Measurements from ENCODE around the gene EDEM3.
"Not testable (repeated sequence)": the region's sequence is repeated elsewhere in the genome, so short reads cannot be mapped to it uniquely, and the experiment has no call there.

EDEM3 gene

DNA sequence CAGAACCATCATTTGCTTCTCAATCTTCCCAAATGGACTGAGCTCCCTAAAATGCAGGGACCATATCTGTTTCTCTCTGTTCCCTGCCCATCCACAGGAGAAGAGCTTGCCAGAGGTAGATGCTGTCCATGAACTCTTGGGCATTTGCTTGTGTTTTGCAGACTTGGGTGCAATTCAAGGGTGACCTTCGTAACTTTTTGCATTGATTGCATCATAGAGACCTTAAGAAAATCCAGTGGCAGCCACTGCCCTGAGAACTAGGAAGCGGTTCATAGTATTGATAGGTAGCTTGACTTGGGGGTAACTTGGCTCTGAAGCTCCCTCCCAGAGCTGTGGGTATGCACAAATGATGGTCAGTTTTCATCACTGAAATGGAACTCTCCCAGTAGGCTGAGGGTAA is 34.3 kb upstream of the EDEM3 start:
- Histone ChIP-seq H3K27ac (ENCODE audit: low read depth, low read length) (no peak overlapping the region), H3K4me3 (ENCODE audit: low read depth in 1 of 2, low read length in 2 of 2) (no peak overlapping the region), H3K36me3 (ENCODE audit: insufficient read depth, low read length) (no peaks in the 10 kb centered on the region)

DNA sequence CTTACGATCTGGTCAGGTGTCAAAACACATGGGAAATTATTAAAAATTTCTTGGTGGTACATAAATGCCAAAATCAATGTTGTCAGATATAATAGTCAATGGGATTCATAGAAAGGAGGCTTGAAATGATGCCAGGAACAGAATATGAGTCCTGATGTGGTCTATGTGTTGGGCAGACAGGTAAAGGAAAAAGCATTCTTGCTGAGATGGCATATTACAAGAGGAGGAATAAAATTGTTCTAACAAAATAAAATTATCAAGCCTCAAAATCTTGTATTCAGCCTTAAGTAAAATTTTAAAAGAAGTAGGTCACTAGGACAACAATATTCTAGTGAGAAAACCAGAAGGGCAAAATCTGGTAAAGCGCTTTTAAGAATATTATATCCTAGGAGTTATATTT is 30.9 kb upstream of the EDEM3 start:
- Histone ChIP-seq H3K27me3 (ENCODE audit: control insufficient read depth in 1 of 2, insufficient read depth in 2 of 2, low read length in 2 of 2) (no peaks in the 10 kb centered on the region), H3K27ac (ENCODE audit: low read depth, low read length) (no peak overlapping the region), H3K36me3 (ENCODE audit: insufficient read depth, low read length) (no peaks in the 10 kb centered on the region), H3K4me3 (ENCODE audit: low read depth in 1 of 2, low read length in 2 of 2) (no peak overlapping the region), H3K9ac (ENCODE audit: low read length) (no peak overlapping the region), H3K4me1 (ENCODE audit: insufficient read depth, low read length) (no peaks in the 10 kb centered on the region), H3K9me3 (ENCODE audit: low read length) (no peaks in the 10 kb centered on the region)

More for the DNA sequence above, 34.3 kb upstream of the EDEM3 start:
- no peak overlapping the region for H3K9ac ChIP-seq (ENCODE audit: low read length)
- H3K9me3 ChIP-seq (ENCODE audit: low read length) = no peaks in the 10 kb centered on the region
- no peaks in the 10 kb centered on the region for H3K27me3 ChIP-seq (ENCODE audit: control insufficient read depth in 1 of 2, insufficient read depth in 2 of 2, low read length in 2 of 2)
- H3K4me1 ChIP-seq (ENCODE audit: insufficient read depth, low read length) = peaks cover 19% of the 10 kb centered on the region

DNA sequence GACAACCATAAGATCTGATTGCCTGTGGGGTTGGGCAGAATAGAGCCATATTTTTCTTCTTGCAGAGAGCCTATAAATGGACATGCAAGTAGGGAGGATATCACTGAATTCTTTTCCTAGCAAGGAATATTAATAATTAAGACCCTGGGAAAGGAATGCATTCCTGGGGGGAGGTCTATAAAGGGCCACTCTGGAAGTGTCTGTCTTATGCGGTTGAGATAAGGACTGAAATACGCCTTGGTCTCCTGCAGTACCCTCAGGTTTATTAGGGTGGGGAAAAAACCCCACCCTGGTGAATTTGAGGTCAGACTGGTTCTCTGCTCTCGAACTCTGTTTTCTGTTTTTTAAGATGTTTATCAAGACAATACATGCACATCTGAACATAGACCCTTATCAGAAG is 29.1 kb upstream of the EDEM3 start:
- H3K4me3 ChIP-seq (ENCODE audit: low read depth in 1 of 2, low read length in 2 of 2); H3K27ac ChIP-seq (ENCODE audit: low read depth, low read length); H3K9ac ChIP-seq (ENCODE audit: low read length); H3K9me3 ChIP-seq (ENCODE audit: low read length); H3K27me3 ChIP-seq (ENCODE audit: control insufficient read depth in 1 of 2, insufficient read depth in 2 of 2, low read length in 2 of 2); H3K4me1 ChIP-seq (ENCODE audit: insufficient read depth, low read length); H3K36me3 ChIP-seq (ENCODE audit: insufficient read depth, low read length): not testable (repeated sequence)

DNA sequence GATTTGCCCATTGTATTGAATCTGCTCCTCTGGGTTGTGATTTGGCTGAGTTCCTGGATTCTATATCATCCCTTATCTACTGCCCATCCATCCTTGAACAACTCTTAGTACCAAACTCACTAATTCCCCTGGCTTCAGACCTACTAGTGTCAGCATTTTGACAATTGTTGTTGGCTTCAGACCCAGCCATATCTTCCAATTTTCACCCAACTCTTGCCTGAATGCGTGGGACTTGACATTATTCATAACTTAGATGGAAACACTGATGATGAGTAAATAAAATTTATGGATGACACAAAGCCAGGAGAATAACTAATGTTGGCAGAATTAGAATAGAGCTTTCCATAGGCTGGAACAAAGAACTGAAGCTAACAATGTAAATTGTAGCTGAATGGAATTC is 27.3 kb upstream of the EDEM3 start:
- Histone ChIP-seq H3K4me1 (ENCODE audit: insufficient read depth, low read length) (no peaks in the 10 kb centered on the region), H3K9ac (ENCODE audit: low read length) (no peak overlapping the region), H3K27ac (ENCODE audit: low read depth, low read length) (no peak overlapping the region), H3K36me3 (ENCODE audit: insufficient read depth, low read length) (no peaks in the 10 kb centered on the region), H3K4me3 (ENCODE audit: low read depth in 1 of 2, low read length in 2 of 2) (no peak overlapping the region), H3K27me3 (ENCODE audit: control insufficient read depth in 1 of 2, insufficient read depth in 2 of 2, low read length in 2 of 2) (no peaks in the 10 kb centered on the region), H3K9me3 (ENCODE audit: low read length) (no peaks in the 10 kb centered on the region)

DNA sequence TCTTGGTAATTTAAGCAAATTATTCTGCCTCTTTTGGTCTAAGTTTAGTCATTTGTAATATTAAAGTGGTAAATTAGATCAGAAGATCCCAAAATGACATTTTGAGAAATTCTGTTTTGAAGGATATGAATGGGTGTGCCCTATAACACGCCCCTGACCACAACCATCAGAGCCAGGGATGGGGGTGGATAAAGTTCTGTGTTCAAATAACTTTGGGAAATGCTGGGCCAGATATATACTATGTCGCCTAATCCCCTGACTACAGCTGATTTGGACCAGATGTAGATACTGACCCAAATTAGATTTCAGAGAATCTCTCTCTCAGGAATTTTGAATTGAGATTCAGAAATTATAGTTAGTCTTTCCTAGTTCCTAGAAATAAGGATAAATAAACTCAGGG is 21.2 kb upstream of the EDEM3 start:
- H3K4me3 ChIP-seq (ENCODE audit: low read depth in 1 of 2, low read length in 2 of 2) = no peak overlapping the region
- no peaks in the 10 kb centered on the region for H3K9me3 ChIP-seq (ENCODE audit: low read length)
- H3K27ac ChIP-seq (ENCODE audit: low read depth, low read length) = no peak overlapping the region
- no peak overlapping the region for H3K9ac ChIP-seq (ENCODE audit: low read length)
- H3K4me1 ChIP-seq (ENCODE audit: insufficient read depth, low read length) = no peaks in the 10 kb centered on the region
- H3K36me3 ChIP-seq (ENCODE audit: insufficient read depth, low read length) = no peaks in the 10 kb centered on the region
- H3K27me3 ChIP-seq (ENCODE audit: control insufficient read depth in 1 of 2, insufficient read depth in 2 of 2, low read length in 2 of 2) = no peaks in the 10 kb centered on the region

DNA sequence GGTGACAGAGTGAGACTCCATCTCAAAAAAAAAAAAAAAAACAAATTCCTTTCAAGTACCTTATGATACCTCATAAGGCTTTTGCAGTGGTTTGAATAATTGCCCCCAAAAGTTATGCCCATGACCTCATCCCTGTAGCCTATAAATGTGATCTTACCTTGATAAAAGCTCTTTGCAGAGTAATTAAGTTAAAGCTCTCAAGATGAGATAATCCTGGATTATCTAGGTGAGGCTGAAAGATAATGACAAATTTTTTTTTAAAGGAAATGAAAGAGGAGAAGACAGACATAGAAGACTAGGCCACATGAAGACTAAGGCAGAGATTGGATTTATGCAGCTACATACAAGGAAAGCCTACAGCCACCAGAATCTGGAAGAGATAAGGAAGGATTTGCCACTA is 20.7 kb upstream of the EDEM3 start:
- Histone ChIP-seq H3K27ac (ENCODE audit: low read depth, low read length) (no peak overlapping the region), H3K36me3 (ENCODE audit: insufficient read depth, low read length) (no peaks in the 10 kb centered on the region), H3K27me3 (ENCODE audit: control insufficient read depth in 1 of 2, insufficient read depth in 2 of 2, low read length in 2 of 2) (no peaks in the 10 kb centered on the region), H3K9ac (ENCODE audit: low read length) (no peak overlapping the region), H3K4me3 (ENCODE audit: low read depth in 1 of 2, low read length in 2 of 2) (no peak overlapping the region), H3K9me3 (ENCODE audit: low read length) (no peaks in the 10 kb centered on the region), H3K4me1 (ENCODE audit: insufficient read depth, low read length) (no peaks in the 10 kb centered on the region)

DNA sequence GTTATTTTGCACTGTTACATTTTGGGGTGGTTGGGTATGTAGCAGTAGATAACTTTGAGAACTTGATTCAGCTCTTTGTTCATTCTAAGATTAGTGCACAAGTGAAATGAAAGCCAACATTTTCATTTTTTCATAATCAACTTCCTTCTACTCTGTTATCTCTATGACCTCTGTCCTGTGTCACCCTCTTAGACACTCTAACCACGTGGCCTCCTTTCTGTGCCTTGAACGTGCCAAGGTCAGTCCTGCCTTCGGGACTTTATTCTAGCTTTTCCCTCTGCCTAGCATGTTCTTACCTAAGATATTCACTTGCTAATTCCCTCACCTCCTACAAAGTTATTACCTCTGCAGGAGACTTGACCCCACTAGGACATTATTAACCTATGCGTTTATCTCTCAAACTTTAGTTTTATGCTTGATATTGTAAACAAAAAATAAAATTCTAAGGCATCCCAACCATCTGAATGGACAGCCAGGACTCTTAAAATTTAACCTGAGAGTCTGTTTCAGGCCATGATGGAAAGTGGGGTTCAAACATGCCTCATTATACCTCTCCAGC is 19.2 kb upstream of the EDEM3 start:
- no peaks in the 10 kb centered on the region for H3K36me3 ChIP-seq (ENCODE audit: insufficient read depth, low read length)
- H3K27me3 ChIP-seq (ENCODE audit: control insufficient read depth in 1 of 2, insufficient read depth in 2 of 2, low read length in 2 of 2) = no peaks in the 10 kb centered on the region
- no peaks in the 10 kb centered on the region for H3K9me3 ChIP-seq (ENCODE audit: low read length)
- H3K4me1 ChIP-seq (ENCODE audit: insufficient read depth, low read length) = no peaks in the 10 kb centered on the region
- no peak overlapping the region for H3K4me3 ChIP-seq (ENCODE audit: low read depth in 1 of 2, low read length in 2 of 2)
- H3K9ac ChIP-seq (ENCODE audit: low read length) = no peak overlapping the region
- no peak overlapping the region for H3K27ac ChIP-seq (ENCODE audit: low read depth, low read length)

DNA sequence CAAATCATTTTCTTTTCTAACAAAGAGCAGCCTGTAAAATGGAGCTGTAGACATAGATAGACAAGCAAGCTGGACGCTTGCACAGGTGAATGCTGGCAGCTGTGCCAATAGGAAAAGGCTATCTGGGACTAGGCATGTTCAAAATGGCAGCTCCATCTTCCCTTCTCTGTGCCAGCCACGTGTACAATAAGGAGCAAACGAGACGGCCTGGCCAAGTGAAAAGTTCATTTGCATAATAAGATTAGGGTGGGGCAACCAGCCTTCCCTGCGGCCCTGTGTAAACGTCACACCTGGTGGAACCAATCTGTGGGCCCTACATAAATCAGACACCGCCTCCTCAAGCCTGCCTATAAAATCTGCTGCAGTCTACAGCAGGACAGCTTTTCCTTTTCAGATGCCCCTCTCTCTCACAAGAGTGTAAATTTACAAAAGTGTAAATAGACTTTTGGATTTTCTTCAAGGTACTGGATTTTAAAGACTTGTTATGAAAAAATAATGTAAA is 16.6 kb upstream of the EDEM3 start:
- Histone ChIP-seq H3K9ac (ENCODE audit: low read length) (no peak overlapping the region), H3K4me1 (ENCODE audit: insufficient read depth, low read length) (no peaks in the 10 kb centered on the region), H3K4me3 (ENCODE audit: low read depth in 1 of 2, low read length in 2 of 2) (no peak overlapping the region), H3K27me3 (ENCODE audit: control insufficient read depth in 1 of 2, insufficient read depth in 2 of 2, low read length in 2 of 2) (no peaks in the 10 kb centered on the region), H3K27ac (ENCODE audit: low read depth, low read length) (no peak overlapping the region), H3K36me3 (ENCODE audit: insufficient read depth, low read length) (no peaks in the 10 kb centered on the region), H3K9me3 (ENCODE audit: low read length) (no peaks in the 10 kb centered on the region)

DNA sequence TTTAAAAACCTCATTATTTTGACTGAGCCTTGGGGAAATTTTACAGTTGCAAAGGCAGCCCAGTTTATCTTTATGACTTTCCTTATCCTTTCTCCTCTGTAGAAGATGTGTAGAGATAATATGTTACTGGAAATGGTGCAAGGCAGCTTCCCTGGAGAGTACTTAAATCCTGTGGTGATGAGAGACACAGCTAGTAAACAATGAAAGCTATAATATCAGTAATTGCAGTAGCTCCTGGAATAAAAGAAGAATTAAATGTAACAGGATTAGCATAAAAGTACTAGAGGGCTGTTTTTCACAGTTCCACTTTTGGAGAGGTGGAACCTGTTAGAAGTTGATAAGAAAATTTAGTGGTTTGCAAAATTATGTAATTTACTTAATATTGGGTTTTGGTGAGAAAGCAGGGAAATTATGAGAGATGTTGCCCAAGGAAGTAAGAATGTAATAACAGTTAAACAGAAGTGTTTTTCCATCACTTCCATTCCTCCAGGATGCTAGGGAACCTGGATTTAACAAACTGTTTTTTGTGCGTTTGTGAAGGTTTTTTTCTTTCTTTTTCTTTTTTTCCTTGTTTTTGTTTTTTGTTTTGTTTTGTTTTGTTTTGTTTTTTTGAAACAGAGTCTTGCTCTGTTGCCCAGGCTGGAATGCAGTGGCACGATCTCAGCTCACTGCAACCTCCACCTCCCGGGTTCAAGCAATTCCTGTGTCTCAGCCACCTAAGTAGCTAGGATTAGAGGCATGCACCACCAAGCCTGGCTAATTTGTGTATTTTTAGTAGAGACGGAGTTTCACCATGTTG is 15.7 kb upstream of the EDEM3 start:
- H3K9ac ChIP-seq (ENCODE audit: low read length) = no peak overlapping the region
- H3K27ac ChIP-seq (ENCODE audit: low read depth, low read length) = no peak overlapping the region

DNA sequence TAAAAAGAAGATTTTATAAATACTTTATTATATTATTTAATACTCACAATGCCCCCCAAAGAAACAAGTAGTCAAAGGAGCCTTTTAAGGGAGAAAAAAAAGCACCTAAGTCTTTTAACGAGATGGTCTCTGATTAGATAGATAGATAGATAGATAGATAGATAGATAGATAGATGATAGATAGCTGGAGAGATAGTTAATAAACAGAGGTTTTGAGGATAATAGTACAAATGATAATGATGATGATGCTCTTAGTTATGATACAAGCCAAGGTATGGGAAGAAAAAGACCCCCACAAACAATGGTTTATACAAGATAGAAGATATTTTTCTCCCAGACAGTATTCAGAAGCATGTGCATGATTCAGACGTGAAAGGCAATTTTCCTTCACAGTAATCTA is 14.6 kb upstream of the EDEM3 start:
- H3K27ac ChIP-seq (ENCODE audit: low read depth, low read length) = no peak overlapping the region
- no peaks in the 10 kb centered on the region for H3K27me3 ChIP-seq (ENCODE audit: control insufficient read depth in 1 of 2, insufficient read depth in 2 of 2, low read length in 2 of 2)
- H3K4me3 ChIP-seq (ENCODE audit: low read depth in 1 of 2, low read length in 2 of 2) = no peak overlapping the region
- no peak overlapping the region for H3K9ac ChIP-seq (ENCODE audit: low read length)
- no peaks in the 10 kb centered on the region for H3K4me1 ChIP-seq (ENCODE audit: insufficient read depth, low read length)
- no peaks in the 10 kb centered on the region for H3K36me3 ChIP-seq (ENCODE audit: insufficient read depth, low read length)
- H3K9me3 ChIP-seq (ENCODE audit: low read length) = no peaks in the 10 kb centered on the region

More for the DNA sequence above, 15.7 kb upstream of the EDEM3 start:
- Histone ChIP-seq H3K36me3 (ENCODE audit: insufficient read depth, low read length) (no peaks in the 10 kb centered on the region), H3K27me3 (ENCODE audit: control insufficient read depth in 1 of 2, insufficient read depth in 2 of 2, low read length in 2 of 2) (no peaks in the 10 kb centered on the region), H3K4me1 (ENCODE audit: insufficient read depth, low read length) (no peaks in the 10 kb centered on the region), H3K9me3 (ENCODE audit: low read length) (no peaks in the 10 kb centered on the region), H3K4me3 (ENCODE audit: low read depth in 1 of 2, low read length in 2 of 2) (no peak overlapping the region)

DNA sequence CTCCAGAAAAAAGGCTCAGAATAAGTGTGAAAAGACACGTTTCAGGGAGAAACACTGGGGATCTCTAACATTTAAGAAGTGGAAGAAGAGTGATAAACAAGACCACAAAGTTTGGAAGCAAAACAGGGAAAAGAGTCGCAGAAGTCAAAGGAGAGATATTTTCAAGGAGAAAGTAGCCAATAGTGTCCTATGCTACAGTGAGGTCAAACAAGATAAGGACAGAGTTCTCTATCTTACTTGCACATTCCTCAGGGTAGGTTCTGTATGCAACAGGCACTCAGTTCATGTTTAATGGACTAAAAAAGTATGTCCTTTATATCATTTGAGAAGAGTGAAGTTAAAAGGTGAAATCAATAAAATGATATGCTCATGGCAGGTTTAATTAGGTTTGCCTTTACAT is 13.8 kb upstream of the EDEM3 start:
- H3K4me3 ChIP-seq (ENCODE audit: low read depth in 1 of 2, low read length in 2 of 2) = no peak overlapping the region
- no peaks in the 10 kb centered on the region for H3K4me1 ChIP-seq (ENCODE audit: insufficient read depth, low read length)
- no peak overlapping the region for H3K27ac ChIP-seq (ENCODE audit: low read depth, low read length)
- no peaks in the 10 kb centered on the region for H3K27me3 ChIP-seq (ENCODE audit: control insufficient read depth in 1 of 2, insufficient read depth in 2 of 2, low read length in 2 of 2)
- H3K9ac ChIP-seq (ENCODE audit: low read length) = no peak overlapping the region
- H3K36me3 ChIP-seq (ENCODE audit: insufficient read depth, low read length) = no peaks in the 10 kb centered on the region
- H3K9me3 ChIP-seq (ENCODE audit: low read length) = no peaks in the 10 kb centered on the region

DNA sequence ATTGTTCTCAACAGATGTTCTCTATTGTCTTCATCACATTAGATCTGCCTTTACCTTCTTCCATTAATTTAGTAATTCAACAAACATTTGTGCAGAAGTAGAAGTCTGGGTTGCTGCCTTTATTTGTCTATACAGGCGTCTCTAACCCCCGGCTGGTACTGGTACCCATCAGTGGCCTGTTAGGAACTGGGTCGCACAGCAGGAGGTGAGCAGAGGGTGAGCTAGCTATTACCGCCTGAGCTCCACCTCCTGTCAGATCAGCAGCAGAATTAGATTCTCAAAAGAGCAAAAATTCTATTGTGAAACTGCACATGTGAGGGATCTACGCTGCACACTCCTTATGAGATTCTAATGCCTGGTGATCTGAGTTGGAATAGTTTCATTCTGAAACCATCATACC is 12.9 kb upstream of the EDEM3 start:
- Histone ChIP-seq H3K36me3 (ENCODE audit: insufficient read depth, low read length) (no peaks in the 10 kb centered on the region), H3K9ac (ENCODE audit: low read length) (no peak overlapping the region), H3K4me3 (ENCODE audit: low read depth in 1 of 2, low read length in 2 of 2) (no peak overlapping the region), H3K27ac (ENCODE audit: low read depth, low read length) (no peak overlapping the region), H3K4me1 (ENCODE audit: insufficient read depth, low read length) (no peaks in the 10 kb centered on the region), H3K9me3 (ENCODE audit: low read length) (no peaks in the 10 kb centered on the region), H3K27me3 (ENCODE audit: control insufficient read depth in 1 of 2, insufficient read depth in 2 of 2, low read length in 2 of 2) (no peaks in the 10 kb centered on the region)
